ENCODE measurements around the gene NTN1.

Gene NTN1

GRCh38 chr17:9287306-9287705 is 266.0 kb downstream of the NTN1 start:
- H3K4me3 ChIP-seq (ENCODE audit: low read length): no peak overlapping the region
- no peaks in the 10 kb centered on the region for H3K36me3 ChIP-seq (ENCODE audit: control insufficient read depth, insufficient read depth, low read length)
- H3K9ac ChIP-seq (ENCODE audit: low read length): no peak overlapping the region
- no peaks in the 10 kb centered on the region for H3K9me3 ChIP-seq (ENCODE audit: control insufficient read depth, low read length)
- H3K27me3 ChIP-seq (ENCODE audit: control insufficient read depth, insufficient read depth, low read length): no peaks in the 10 kb centered on the region
- peaks cover 3% of the 10 kb centered on the region for H3K4me1 ChIP-seq (ENCODE audit: control insufficient read depth, insufficient read depth, low read length)

- H3K4me3 ChIP-seq (ENCODE audit: low read length): no peak overlapping the region
- H3K4me1 ChIP-seq (ENCODE audit: control insufficient read depth, insufficient read depth, low read length): peaks cover 3% of the 10 kb centered on the region
- H3K9me3 ChIP-seq (ENCODE audit: control insufficient read depth, low read length): no peaks in the 10 kb centered on the region
- H3K36me3 ChIP-seq (ENCODE audit: control insufficient read depth, insufficient read depth, low read length): no peaks in the 10 kb centered on the region
- H3K27me3 ChIP-seq (ENCODE audit: control insufficient read depth, insufficient read depth, low read length): no peaks in the 10 kb centered on the region
- H3K9ac ChIP-seq (ENCODE audit: low read length): no peak overlapping the region
Observed at GRCh38 chr17:9290226-9290613, 268.9 kb downstream of the NTN1 start.

GRCh38 chr17:9291912-9292560 is 270.7 kb downstream of the NTN1 start:
- Histone ChIP-seq H3K4me3 (ENCODE audit: low read length) (no peak overlapping the region), H3K9ac (ENCODE audit: low read length) (no peak overlapping the region), H3K27me3 (ENCODE audit: control insufficient read depth, insufficient read depth, low read length) (no peaks in the 10 kb centered on the region), H3K36me3 (ENCODE audit: control insufficient read depth, insufficient read depth, low read length) (no peaks in the 10 kb centered on the region), H3K9me3 (ENCODE audit: control insufficient read depth, low read length) (no peaks in the 10 kb centered on the region), H3K4me1 (ENCODE audit: control insufficient read depth, insufficient read depth, low read length) (peaks cover 3% of the 10 kb centered on the region)

GRCh38 chr17:9292561-9292941 is 271.2 kb downstream of the NTN1 start:
- no peak overlapping the region for H3K9ac ChIP-seq (ENCODE audit: low read length)
- no peak overlapping the region for H3K4me3 ChIP-seq (ENCODE audit: low read length)
- no peaks in the 10 kb centered on the region for H3K27me3 ChIP-seq (ENCODE audit: control insufficient read depth, insufficient read depth, low read length)
- H3K4me1 ChIP-seq (ENCODE audit: control insufficient read depth, insufficient read depth, low read length): peaks cover 3% of the 10 kb centered on the region
- H3K36me3 ChIP-seq (ENCODE audit: control insufficient read depth, insufficient read depth, low read length): no peaks in the 10 kb centered on the region
- no peaks in the 10 kb centered on the region for H3K9me3 ChIP-seq (ENCODE audit: control insufficient read depth, low read length)

Measured in mucosa of stomach (tissue), 1 donor.